GM23338 (cell line): Measurements from ENCODE around the gene PTPN21. TPM values are rescaled to one million over a fixed set of nuclear protein-coding genes. Genes with fewer than 3 reads are reported as not detected.

Experiments
- ATAC-seq: fragments of 200-7000 bp; cut with Tn5 transposase; 3 replicates; pipeline ENCODE4 v1.9.1; 2020
- DNase-seq: peaks from one replicate; pipeline ENCODE4 v3.0.0-alpha.2; 2015; ENCODE audit warnings: low spot score
- H2AFZ ChIP-seq: fragments of 200-600 bp; sonication (generic); 2 replicates; pipeline ENCODE4 v1.8.0; 2016; ENCODE audit warnings: antibody characterized with exemption, mild to moderate bottlenecking, moderate library complexity
- H3F3A ChIP-seq: fragments of 200-600 bp; sonication (generic); replicated peaks from 2 replicates; pipeline ENCODE4 v1.8.0; 2017; ENCODE audit warnings: antibody characterized with exemption, mixed run types, low read depth
- H3K27ac ChIP-seq: fragments of 200-600 bp; sonication (generic); 2 replicates; pipeline ENCODE4 v1.6.1; 2016; ENCODE audit warnings: low read depth
- H3K27me3 ChIP-seq: fragments of 200-600 bp; sonication (generic); 2 replicates; pipeline ENCODE4 v1.8.0; 2016; ENCODE audit warnings: mild to moderate bottlenecking, mixed run types, moderate library complexity; ENCODE audit not compliant: insufficient read depth
- H3K36me3 ChIP-seq: fragments of 200-600 bp; sonication (generic); 2 replicates; pipeline ENCODE4 v1.8.0; 2016; ENCODE audit warnings: mild to moderate bottlenecking; ENCODE audit not compliant: insufficient read depth
- H3K4me1 ChIP-seq: fragments of 200-600 bp; sonication (generic); 2 replicates; pipeline ENCODE4 v1.8.0; 2016; ENCODE audit warnings: mild to moderate bottlenecking, moderate library complexity; ENCODE audit not compliant: insufficient read depth
- H3K4me2 ChIP-seq: fragments of 200-600 bp; sonication (generic); 2 replicates; pipeline ENCODE4 v1.7.1; 2017; ENCODE audit warnings: mixed run types
- H3K4me3 ChIP-seq: fragments of 200-600 bp; sonication (generic); 2 replicates; pipeline ENCODE4 v1.6.1; 2016; ENCODE audit warnings: mixed run types
- H3K79me2 ChIP-seq: fragments of 200-600 bp; sonication (generic); replicated peaks from 2 replicates; pipeline ENCODE4 v1.8.0; 2017; ENCODE audit warnings: mild to moderate bottlenecking; ENCODE audit not compliant: insufficient read depth
- H3K9me2 ChIP-seq: fragments of 200-600 bp; sonication (generic); 2 replicates; pipeline ENCODE4 v1.8.0; 2017; ENCODE audit not compliant: insufficient read depth
- H4K20me1 ChIP-seq: fragments of 200-600 bp; sonication (generic); replicated peaks from 2 replicates; pipeline ENCODE4 v1.8.0; 2017; ENCODE audit warnings: mild to moderate bottlenecking; ENCODE audit not compliant: insufficient read depth
- H3K27ac Mint-ChIP-seq: 2 replicates; pipeline ENCODE4 v1.8.0; 2020; ENCODE audit warnings: inconsistent platforms, mild to moderate bottlenecking, moderate library complexity, mixed read lengths
- H3K27me3 Mint-ChIP-seq: 3 replicates; pipeline ENCODE4 v1.8.0; 2022; ENCODE audit warnings: low read depth, mild to moderate bottlenecking, moderate library complexity, mixed read lengths, inconsistent platforms; ENCODE audit not compliant: insufficient read depth, poor library complexity
- H3K36me3 Mint-ChIP-seq: 3 replicates; pipeline ENCODE4 v1.8.0; 2021; ENCODE audit warnings: low read depth, mild to moderate bottlenecking, inconsistent platforms, moderate library complexity, mixed read lengths
- H3K4me1 Mint-ChIP-seq: 3 replicates; pipeline ENCODE4 v1.8.0; 2020; ENCODE audit warnings: mild to moderate bottlenecking, inconsistent platforms, mixed read lengths
- H3K4me3 Mint-ChIP-seq: 3 replicates; pipeline ENCODE4 v1.8.0; 2021; ENCODE audit warnings: moderate library complexity, mild to moderate bottlenecking, inconsistent platforms, mixed read lengths
- H3K9me3 Mint-ChIP-seq: 3 replicates; pipeline ENCODE4 v1.8.0; 2020; ENCODE audit warnings: moderate library complexity, mild to moderate bottlenecking, inconsistent platforms, mixed read lengths
- CREB1 ChIP-seq: fragments of 250-450 bp; sonication (Bioruptor Pico); IDR thresholded peaks from 2 replicates; pipeline ENCODE4 v1.5.0; 2020; ENCODE audit warnings: low read depth, mild to moderate bottlenecking, moderate library complexity
- EZH2 ChIP-seq: fragments of 200-600 bp; sonication (generic); IDR thresholded peaks from one replicate; pipeline ENCODE4 v1.8.0; 2017; ENCODE audit warnings: antibody characterized with exemption, mild to moderate bottlenecking, low read depth; ENCODE audit not compliant: unreplicated experiment
- EZH2phosphoT487 ChIP-seq: fragments of 200-600 bp; sonication (generic); IDR thresholded peaks from one replicate; pipeline ENCODE4 v1.8.1; 2018; ENCODE audit warnings: antibody characterized with exemption; ENCODE audit not compliant: unreplicated experiment
- JUNB ChIP-seq: IDR thresholded peaks from one replicate; pipeline ENCODE4 v1.6.1; 2016; ENCODE audit warnings: antibody characterized with exemption; ENCODE audit not compliant: unreplicated experiment
- NANOG ChIP-seq: IDR thresholded peaks from 2 replicates; pipeline ENCODE4 v1.6.1; 2016; ENCODE audit warnings: antibody characterized with exemption, borderline replicate concordance
- POLR2AphosphoS5 ChIP-seq: IDR thresholded peaks from 2 replicates; pipeline ENCODE4 v1.6.1; 2016; ENCODE audit warnings: antibody characterized with exemption, low read depth
- STAT1 ChIP-seq: IDR thresholded peaks from one replicate; pipeline ENCODE4 v1.6.1; 2016; ENCODE audit warnings: antibody characterized with exemption; ENCODE audit not compliant: unreplicated experiment
- ZNF114 ChIP-seq: fragments of 250-450 bp; sonication (Bioruptor Pico); IDR thresholded peaks from 2 replicates; pipeline ENCODE4 v1.5.0; 2020; ENCODE audit warnings: mild to moderate bottlenecking, moderate library complexity
- ZNF331 ChIP-seq: fragments of 250-450 bp; sonication (Bioruptor Pico); IDR thresholded peaks from 2 replicates; pipeline ENCODE4 v1.5.0; 2020; ENCODE audit warnings: low read depth, mild to moderate bottlenecking, moderate library complexity
- polyA plus RNA-seq: library from polyadenylated mRNA; unstranded; fragments of >200 nt; fragmentation: Nextera tagmentation; extraction: Ambion mirVana; gene quantifications from 2 replicates; pipeline ENCODE4 v1.2.1, GENCODE V29; 2016
- total RNA-seq: library from RNA; depleted of rRNA; stranded (reverse); fragments of >200 nt; shearing (Covaris generic); gene quantifications from 2 replicates; pipeline ENCODE4 v1.2.3, GENCODE V29; 2014
- TF ChIP-seq, protein P1 (sequence below): IDR thresholded peaks from one replicate; pipeline ENCODE4 v1.6.1; 2018; ENCODE audit warnings: antibody characterized with exemption; ENCODE audit not compliant: unreplicated experiment
- TF ChIP-seq, protein P2 (sequence below): IDR thresholded peaks from 2 replicates; pipeline ENCODE4 v1.6.1; 2016; ENCODE audit warnings: antibody characterized with exemption
- TF ChIP-seq, protein P3 (sequence below), 2 experiments: fragments of 200-600 bp in 1 of 2; sonication (generic) in 1 of 2; conservative IDR thresholded peaks; 2 replicates each; pipeline versions ENCODE4 v1.5.1 to v1.6.1; 2016 to 2017; ENCODE audit warnings: antibody characterized with exemption in 2 of 2, low read depth in 2 of 2, mild to moderate bottlenecking in 2 of 2, moderate library complexity in 1 of 2
- TF ChIP-seq, protein P4 (sequence below): fragments of 250-450 bp; sonication (Bioruptor Pico); IDR thresholded peaks from 2 replicates; pipeline ENCODE4 v1.5.0; 2020; ENCODE audit warnings: mild to moderate bottlenecking, moderate library complexity

PTPN21 gene
- total and polyA plus RNA-seq, 2 experiments from 2014 or later: 2.7 to 5.6 TPM

DNA sequence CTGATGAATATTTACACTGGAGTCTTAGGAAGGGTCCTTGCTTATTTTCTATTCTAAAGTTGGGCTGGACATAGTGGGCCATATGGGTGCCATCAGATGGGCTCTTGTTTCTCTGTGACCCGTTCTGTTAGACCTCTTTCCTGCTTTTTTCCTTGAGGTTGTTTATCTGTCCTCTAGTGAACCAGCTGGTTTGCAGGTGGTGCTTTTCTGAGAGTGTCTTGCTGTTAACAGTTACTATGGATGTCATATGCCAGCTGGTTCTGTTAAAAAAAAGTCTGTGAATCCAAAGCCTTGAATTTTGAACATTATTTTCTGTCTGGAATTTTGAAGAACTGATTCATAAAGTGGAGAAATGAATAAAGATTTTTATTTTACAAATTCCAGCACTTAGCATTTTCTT is 37.2 kb upstream of the PTPN21 start:
- H3K4me3 Mint-ChIP-seq: no peak overlapping the region
- peaks cover 23% of the 10 kb centered on the region for H3K36me3 ChIP-seq
- peaks cover 45% of the 10 kb centered on the region for H3K36me3 Mint-ChIP-seq
- no peaks in the 10 kb centered on the region for H3K9me3 Mint-ChIP-seq
- H3K79me2 ChIP-seq: no peaks in the 10 kb centered on the region
- no peak overlapping the region for H3K4me2 ChIP-seq
- H3K27ac Mint-ChIP-seq: no peak overlapping the region
- no peaks in the 10 kb centered on the region for H3F3A ChIP-seq
- TF ChIP-seq CREB1 (no peak), STAT1 (no peak), JUNB (no peak), POLR2AphosphoS5 (no peak), EZH2 (no peak), NANOG (no peak), EZH2phosphoT487 (no peak), ZNF114 (CRISPR knock-in tag) (no peak), ZNF331 (no peak)
- TF ChIP-seq, protein P1, sequence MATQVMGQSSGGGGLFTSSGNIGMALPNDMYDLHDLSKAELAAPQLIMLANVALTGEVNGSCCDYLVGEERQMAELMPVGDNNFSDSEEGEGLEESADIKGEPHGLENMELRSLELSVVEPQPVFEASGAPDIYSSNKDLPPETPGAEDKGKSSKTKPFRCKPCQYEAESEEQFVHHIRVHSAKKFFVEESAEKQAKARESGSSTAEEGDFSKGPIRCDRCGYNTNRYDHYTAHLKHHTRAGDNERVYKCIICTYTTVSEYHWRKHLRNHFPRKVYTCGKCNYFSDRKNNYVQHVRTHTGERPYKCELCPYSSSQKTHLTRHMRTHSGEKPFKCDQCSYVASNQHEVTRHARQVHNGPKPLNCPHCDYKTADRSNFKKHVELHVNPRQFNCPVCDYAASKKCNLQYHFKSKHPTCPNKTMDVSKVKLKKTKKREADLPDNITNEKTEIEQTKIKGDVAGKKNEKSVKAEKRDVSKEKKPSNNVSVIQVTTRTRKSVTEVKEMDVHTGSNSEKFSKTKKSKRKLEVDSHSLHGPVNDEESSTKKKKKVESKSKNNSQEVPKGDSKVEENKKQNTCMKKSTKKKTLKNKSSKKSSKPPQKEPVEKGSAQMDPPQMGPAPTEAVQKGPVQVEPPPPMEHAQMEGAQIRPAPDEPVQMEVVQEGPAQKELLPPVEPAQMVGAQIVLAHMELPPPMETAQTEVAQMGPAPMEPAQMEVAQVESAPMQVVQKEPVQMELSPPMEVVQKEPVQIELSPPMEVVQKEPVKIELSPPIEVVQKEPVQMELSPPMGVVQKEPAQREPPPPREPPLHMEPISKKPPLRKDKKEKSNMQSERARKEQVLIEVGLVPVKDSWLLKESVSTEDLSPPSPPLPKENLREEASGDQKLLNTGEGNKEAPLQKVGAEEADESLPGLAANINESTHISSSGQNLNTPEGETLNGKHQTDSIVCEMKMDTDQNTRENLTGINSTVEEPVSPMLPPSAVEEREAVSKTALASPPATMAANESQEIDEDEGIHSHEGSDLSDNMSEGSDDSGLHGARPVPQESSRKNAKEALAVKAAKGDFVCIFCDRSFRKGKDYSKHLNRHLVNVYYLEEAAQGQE: no peak
- TF ChIP-seq, protein P2, sequence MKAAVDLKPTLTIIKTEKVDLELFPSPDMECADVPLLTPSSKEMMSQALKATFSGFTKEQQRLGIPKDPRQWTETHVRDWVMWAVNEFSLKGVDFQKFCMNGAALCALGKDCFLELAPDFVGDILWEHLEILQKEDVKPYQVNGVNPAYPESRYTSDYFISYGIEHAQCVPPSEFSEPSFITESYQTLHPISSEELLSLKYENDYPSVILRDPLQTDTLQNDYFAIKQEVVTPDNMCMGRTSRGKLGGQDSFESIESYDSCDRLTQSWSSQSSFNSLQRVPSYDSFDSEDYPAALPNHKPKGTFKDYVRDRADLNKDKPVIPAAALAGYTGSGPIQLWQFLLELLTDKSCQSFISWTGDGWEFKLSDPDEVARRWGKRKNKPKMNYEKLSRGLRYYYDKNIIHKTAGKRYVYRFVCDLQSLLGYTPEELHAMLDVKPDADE: no peak
- TF ChIP-seq, protein P3, sequence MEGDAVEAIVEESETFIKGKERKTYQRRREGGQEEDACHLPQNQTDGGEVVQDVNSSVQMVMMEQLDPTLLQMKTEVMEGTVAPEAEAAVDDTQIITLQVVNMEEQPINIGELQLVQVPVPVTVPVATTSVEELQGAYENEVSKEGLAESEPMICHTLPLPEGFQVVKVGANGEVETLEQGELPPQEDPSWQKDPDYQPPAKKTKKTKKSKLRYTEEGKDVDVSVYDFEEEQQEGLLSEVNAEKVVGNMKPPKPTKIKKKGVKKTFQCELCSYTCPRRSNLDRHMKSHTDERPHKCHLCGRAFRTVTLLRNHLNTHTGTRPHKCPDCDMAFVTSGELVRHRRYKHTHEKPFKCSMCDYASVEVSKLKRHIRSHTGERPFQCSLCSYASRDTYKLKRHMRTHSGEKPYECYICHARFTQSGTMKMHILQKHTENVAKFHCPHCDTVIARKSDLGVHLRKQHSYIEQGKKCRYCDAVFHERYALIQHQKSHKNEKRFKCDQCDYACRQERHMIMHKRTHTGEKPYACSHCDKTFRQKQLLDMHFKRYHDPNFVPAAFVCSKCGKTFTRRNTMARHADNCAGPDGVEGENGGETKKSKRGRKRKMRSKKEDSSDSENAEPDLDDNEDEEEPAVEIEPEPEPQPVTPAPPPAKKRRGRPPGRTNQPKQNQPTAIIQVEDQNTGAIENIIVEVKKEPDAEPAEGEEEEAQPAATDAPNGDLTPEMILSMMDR (conservative IDR thresholded peaks at IDR 0.05; ENCODE audit: low read depth in 2 of 2): no peak
- TF ChIP-seq, protein P4, sequence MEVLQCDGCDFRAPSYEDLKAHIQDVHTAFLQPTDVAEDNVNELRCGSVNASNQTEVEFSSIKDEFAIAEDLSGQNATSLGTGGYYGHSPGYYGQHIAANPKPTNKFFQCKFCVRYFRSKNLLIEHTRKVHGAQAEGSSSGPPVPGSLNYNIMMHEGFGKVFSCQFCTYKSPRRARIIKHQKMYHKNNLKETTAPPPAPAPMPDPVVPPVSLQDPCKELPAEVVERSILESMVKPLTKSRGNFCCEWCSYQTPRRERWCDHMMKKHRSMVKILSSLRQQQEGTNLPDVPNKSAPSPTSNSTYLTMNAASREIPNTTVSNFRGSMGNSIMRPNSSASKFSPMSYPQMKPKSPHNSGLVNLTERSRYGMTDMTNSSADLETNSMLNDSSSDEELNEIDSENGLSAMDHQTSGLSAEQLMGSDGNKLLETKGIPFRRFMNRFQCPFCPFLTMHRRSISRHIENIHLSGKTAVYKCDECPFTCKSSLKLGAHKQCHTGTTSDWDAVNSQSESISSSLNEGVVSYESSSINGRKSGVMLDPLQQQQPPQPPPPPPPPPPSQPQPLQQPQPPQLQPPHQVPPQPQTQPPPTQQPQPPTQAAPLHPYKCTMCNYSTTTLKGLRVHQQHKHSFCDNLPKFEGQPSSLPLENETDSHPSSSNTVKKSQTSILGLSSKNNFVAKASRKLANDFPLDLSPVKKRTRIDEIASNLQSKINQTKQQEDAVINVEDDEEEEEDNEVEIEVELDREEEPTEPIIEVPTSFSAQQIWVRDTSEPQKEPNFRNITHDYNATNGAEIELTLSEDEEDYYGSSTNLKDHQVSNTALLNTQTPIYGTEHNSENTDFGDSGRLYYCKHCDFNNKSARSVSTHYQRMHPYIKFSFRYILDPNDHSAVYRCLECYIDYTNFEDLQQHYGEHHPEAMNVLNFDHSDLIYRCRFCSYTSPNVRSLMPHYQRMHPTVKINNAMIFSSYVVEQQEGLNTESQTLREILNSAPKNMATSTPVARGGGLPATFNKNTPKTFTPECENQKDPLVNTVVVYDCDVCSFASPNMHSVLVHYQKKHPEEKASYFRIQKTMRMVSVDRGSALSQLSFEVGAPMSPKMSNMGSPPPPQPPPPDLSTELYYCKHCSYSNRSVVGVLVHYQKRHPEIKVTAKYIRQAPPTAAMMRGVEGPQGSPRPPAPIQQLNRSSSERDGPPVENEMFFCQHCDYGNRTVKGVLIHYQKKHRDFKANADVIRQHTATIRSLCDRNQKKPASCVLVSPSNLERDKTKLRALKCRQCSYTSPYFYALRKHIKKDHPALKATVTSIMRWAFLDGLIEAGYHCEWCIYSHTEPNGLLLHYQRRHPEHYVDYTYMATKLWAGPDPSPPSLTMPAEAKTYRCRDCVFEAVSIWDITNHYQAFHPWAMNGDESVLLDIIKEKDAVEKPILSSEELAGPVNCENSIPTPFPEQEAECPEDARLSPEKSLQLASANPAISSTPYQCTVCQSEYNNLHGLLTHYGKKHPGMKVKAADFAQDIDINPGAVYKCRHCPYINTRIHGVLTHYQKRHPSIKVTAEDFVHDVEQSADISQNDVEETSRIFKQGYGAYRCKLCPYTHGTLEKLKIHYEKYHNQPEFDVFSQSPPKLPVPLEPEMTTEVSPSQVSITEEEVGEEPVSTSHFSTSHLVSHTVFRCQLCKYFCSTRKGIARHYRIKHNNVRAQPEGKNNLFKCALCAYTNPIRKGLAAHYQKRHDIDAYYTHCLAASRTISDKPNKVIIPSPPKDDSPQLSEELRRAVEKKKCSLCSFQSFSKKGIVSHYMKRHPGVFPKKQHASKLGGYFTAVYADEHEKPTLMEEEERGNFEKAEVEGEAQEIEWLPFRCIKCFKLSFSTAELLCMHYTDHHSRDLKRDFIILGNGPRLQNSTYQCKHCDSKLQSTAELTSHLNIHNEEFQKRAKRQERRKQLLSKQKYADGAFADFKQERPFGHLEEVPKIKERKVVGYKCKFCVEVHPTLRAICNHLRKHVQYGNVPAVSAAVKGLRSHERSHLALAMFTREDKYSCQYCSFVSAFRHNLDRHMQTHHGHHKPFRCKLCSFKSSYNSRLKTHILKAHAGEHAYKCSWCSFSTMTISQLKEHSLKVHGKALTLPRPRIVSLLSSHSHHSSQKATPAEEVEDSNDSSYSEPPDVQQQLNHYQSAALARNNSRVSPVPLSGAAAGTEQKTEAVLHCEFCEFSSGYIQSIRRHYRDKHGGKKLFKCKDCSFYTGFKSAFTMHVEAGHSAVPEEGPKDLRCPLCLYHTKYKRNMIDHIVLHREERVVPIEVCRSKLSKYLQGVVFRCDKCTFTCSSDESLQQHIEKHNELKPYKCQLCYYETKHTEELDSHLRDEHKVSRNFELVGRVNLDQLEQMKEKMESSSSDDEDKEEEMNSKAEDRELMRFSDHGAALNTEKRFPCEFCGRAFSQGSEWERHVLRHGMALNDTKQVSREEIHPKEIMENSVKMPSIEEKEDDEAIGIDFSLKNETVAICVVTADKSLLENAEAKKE (CRISPR knock-in tag): no peak
- no peaks in the 10 kb centered on the region; the same call in 1 of the 2 replicates for H4K20me1 ChIP-seq
- DNase-seq (no peak), ATAC-seq (no peak)
- no peaks in the 10 kb centered on the region for H3K4me1 Mint-ChIP-seq
- no peaks in the 10 kb centered on the region for H3K27me3 Mint-ChIP-seq
- no peak overlapping the region for H3K27ac ChIP-seq
- no peak overlapping the region for H2AFZ ChIP-seq
- H3K27me3 ChIP-seq: no peaks in the 10 kb centered on the region
- H3K4me3 ChIP-seq: no peak overlapping the region
- H3K9me2 ChIP-seq: no peaks in the 10 kb centered on the region
- H3K4me1 ChIP-seq: no peaks in the 10 kb centered on the region
